Neural progenitor cell (in vitro differentiated cells): ENCODE data around the gene DEAF1. TPM values are rescaled to one million over a fixed set of nuclear protein-coding genes. Genes with fewer than 3 reads are reported as not detected.

Experiments used
- DNase-seq: peaks from one replicate; pipeline ENCODE4 v3.0.0-alpha.2; 2016; ENCODE audit warnings: low spot score
- H2AFZ ChIP-seq: fragments of 200-600 bp; sonication (generic); replicated peaks from 2 replicates; pipeline ENCODE4 v1.6.1; 2016; ENCODE audit warnings: antibody characterized with exemption
- H3F3A ChIP-seq: fragments of 200-600 bp; sonication (generic); 2 replicates; pipeline ENCODE4 v1.6.1; 2016; ENCODE audit warnings: antibody characterized with exemption, low read depth
- H3K27ac ChIP-seq: fragments of 200-600 bp; sonication (generic); 2 replicates; pipeline ENCODE4 v1.5.1; 2016; ENCODE audit warnings: mild to moderate bottlenecking
- H3K27me3 ChIP-seq: fragments of 200-600 bp; sonication (generic); 2 replicates; pipeline ENCODE4 v1.6.1; 2016; ENCODE audit warnings: mild to moderate bottlenecking, moderate library complexity
- H3K36me3 ChIP-seq: fragments of 200-600 bp; sonication (generic); 2 replicates; pipeline ENCODE4 v1.5.1; 2016
- H3K4me1 ChIP-seq: fragments of 200-600 bp; sonication (generic); 2 replicates; pipeline ENCODE4 v1.6.1; 2016; ENCODE audit warnings: mixed run types
- H3K4me2 ChIP-seq: fragments of 200-600 bp; sonication (generic); 2 replicates; pipeline ENCODE4 v1.6.1; 2016
- H3K4me3 ChIP-seq: fragments of 200-600 bp; sonication (generic); 2 replicates; pipeline ENCODE4 v1.5.1; 2016
- H3K79me2 ChIP-seq: fragments of 200-600 bp; sonication (generic); 2 replicates; pipeline ENCODE4 v1.6.1; 2016; ENCODE audit warnings: low read depth
- H3K9ac ChIP-seq: fragments of 200-600 bp; sonication (generic); 2 replicates; pipeline ENCODE4 v1.6.1; 2016
- H3K9me3 ChIP-seq: fragments of 200-600 bp; sonication (generic); 2 replicates; pipeline ENCODE4 v1.5.1; 2016; ENCODE audit warnings: low read depth
- H4K20me1 ChIP-seq: fragments of 200-600 bp; sonication (generic); 2 replicates; pipeline ENCODE4 v1.6.1; 2016; ENCODE audit warnings: low read depth
- H3K27ac Mint-ChIP-seq: 3 replicates; pipeline ENCODE4 v1.8.0; 2021; ENCODE audit warnings: mixed read lengths
- H3K27me3 Mint-ChIP-seq: 2 replicates; pipeline ENCODE4 v1.8.0; 2022; ENCODE audit warnings: low read depth, mild to moderate bottlenecking, inconsistent platforms, moderate library complexity, mixed read lengths; ENCODE audit not compliant: insufficient read depth
- H3K36me3 Mint-ChIP-seq: 3 replicates; pipeline ENCODE4 v1.8.0; 2021; ENCODE audit warnings: mixed read lengths
- H3K4me1 Mint-ChIP-seq: 3 replicates; pipeline ENCODE4 v1.8.0; 2021; ENCODE audit warnings: mixed read lengths
- H3K4me3 Mint-ChIP-seq: 3 replicates; pipeline ENCODE4 v1.8.0; 2021; ENCODE audit warnings: mild to moderate bottlenecking, moderate library complexity, mixed read lengths
- H3K9me3 Mint-ChIP-seq: 3 replicates; pipeline ENCODE4 v1.8.0; 2020; ENCODE audit warnings: mixed read lengths
- EZH2 ChIP-seq: fragments of 200-600 bp; sonication (generic); IDR thresholded peaks from 2 replicates; pipeline ENCODE4 v1.6.1; 2017; ENCODE audit warnings: antibody characterized with exemption, mild to moderate bottlenecking, moderate library complexity
- EZH2phosphoT487 ChIP-seq: fragments of 200-600 bp; sonication (generic); IDR thresholded peaks from 2 replicates; pipeline ENCODE4 v1.6.1; 2017; ENCODE audit warnings: antibody characterized with exemption
- total RNA-seq: library from RNA; depleted of rRNA; stranded (reverse); fragments of >200 nt; gene quantifications from 2 replicates; pipeline ENCODE4 v1.2.3, GENCODE V29; 2015; ENCODE audit warnings: low replicate concordance
- TF ChIP-seq, protein P1 (sequence below): fragments of 200-600 bp; sonication (generic); IDR thresholded peaks from 2 replicates; pipeline ENCODE4 v1.5.1; 2017; ENCODE audit warnings: antibody characterized with exemption, mild to moderate bottlenecking

The DEAF1 gene
- total RNA-seq, 1 donor from 2014 or later = 38.4 TPM

DNA sequence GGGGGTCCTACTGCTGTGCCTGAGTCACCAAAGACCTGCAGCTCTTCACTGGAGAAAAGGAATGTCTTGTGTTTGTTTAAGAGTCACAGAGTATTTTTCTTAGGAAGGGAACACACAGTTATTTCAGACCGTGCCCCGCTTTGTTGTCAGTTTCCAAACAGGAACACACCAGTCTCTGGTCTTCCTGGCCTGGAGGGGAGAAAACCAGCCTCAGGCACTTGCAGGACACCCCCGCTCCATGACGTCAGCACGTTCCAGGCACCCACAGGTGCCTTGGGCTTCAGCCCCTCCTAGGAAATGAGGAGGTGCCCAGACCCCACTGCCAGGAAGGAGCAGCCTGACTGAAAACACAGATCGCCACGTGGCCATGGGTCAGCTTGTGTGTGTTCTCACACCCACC, 5.4 kb downstream of the DEAF1 start:
- Histone ChIP-seq H3K36me3 (no peaks in the 10 kb centered on the region), H3F3A (no peaks in the 10 kb centered on the region), H3K27ac (no peak overlapping the region)

DNA sequence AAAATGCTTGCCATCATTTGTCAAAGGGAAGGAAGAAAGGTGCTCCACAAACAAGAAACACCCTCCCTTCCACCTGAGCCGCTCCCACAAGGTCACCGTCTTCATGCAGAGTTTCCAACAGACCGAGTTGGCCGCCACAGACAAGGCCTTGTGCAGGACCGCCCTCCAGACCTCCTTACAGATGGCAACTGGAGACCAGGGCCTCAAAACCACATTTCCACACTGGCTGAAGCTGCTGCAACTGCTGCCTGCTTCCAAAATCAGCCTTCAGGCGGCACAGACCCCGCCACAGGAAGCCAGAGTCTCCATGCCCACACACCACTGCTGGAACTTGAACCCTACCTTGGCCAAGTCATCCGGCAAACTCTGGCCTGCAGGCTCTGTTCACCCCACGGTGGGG, 6.3 kb downstream of the DEAF1 start:
- peaks cover 26% of the 10 kb centered on the region for H4K20me1 ChIP-seq
- no peaks in the 10 kb centered on the region for H3K9me3 ChIP-seq
- no peak for DNase-seq
- no peaks in the 10 kb centered on the region for H3K27me3 ChIP-seq
- H3F3A ChIP-seq = no peaks in the 10 kb centered on the region
- peaks cover 41% of the 10 kb centered on the region for H3K79me2 ChIP-seq
- Mint-ChIP-seq H3K27me3 (peaks cover 6% of the 10 kb centered on the region), H3K4me3 (no peak overlapping the region), H3K9me3 (peaks cover 2% of the 10 kb centered on the region), H3K4me1 (peaks cover 19% of the 10 kb centered on the region), H3K27ac (no peak overlapping the region), H3K36me3 (peaks cover 28% of the 10 kb centered on the region)
- no peak overlapping the region for H3K9ac ChIP-seq
- H3K36me3 ChIP-seq = peaks cover 3% of the 10 kb centered on the region
- no peak overlapping the region for H2AFZ ChIP-seq
- no peak overlapping the region for H3K4me2 ChIP-seq
- H3K4me3 ChIP-seq = no peak overlapping the region
- TF ChIP-seq, protein P1, sequence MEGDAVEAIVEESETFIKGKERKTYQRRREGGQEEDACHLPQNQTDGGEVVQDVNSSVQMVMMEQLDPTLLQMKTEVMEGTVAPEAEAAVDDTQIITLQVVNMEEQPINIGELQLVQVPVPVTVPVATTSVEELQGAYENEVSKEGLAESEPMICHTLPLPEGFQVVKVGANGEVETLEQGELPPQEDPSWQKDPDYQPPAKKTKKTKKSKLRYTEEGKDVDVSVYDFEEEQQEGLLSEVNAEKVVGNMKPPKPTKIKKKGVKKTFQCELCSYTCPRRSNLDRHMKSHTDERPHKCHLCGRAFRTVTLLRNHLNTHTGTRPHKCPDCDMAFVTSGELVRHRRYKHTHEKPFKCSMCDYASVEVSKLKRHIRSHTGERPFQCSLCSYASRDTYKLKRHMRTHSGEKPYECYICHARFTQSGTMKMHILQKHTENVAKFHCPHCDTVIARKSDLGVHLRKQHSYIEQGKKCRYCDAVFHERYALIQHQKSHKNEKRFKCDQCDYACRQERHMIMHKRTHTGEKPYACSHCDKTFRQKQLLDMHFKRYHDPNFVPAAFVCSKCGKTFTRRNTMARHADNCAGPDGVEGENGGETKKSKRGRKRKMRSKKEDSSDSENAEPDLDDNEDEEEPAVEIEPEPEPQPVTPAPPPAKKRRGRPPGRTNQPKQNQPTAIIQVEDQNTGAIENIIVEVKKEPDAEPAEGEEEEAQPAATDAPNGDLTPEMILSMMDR = no peak
- TF ChIP-seq EZH2phosphoT487 (no peak), EZH2 (no peak)
- peaks cover 9% of the 10 kb centered on the region for H3K4me1 ChIP-seq
- no peak overlapping the region for H3K27ac ChIP-seq

More for the DNA sequence above, 5.4 kb downstream of the DEAF1 start:
- Mint-ChIP-seq H3K4me1 (peaks cover 19% of the 10 kb centered on the region), H3K27ac (no peak overlapping the region), H3K4me3 (no peak overlapping the region), H3K9me3 (peaks cover 2% of the 10 kb centered on the region), H3K36me3 (peaks cover 22% of the 10 kb centered on the region), H3K27me3 (peaks cover 6% of the 10 kb centered on the region)
- Histone ChIP-seq H3K9me3 (no peaks in the 10 kb centered on the region), H3K4me2 (no peak overlapping the region), H3K9ac (no peak overlapping the region), H2AFZ (no peak overlapping the region), H3K79me2 (peaks cover 50% of the 10 kb centered on the region), H4K20me1 (peaks cover 30% of the 10 kb centered on the region), H3K4me3 (no peak overlapping the region), H3K4me1 (peaks cover 15% of the 10 kb centered on the region), H3K27me3 (no peaks in the 10 kb centered on the region)
- no peak for DNase-seq
- TF ChIP-seq EZH2 (no peak), EZH2phosphoT487 (no peak)
- TF ChIP-seq, protein P1 = no peak

DNA sequence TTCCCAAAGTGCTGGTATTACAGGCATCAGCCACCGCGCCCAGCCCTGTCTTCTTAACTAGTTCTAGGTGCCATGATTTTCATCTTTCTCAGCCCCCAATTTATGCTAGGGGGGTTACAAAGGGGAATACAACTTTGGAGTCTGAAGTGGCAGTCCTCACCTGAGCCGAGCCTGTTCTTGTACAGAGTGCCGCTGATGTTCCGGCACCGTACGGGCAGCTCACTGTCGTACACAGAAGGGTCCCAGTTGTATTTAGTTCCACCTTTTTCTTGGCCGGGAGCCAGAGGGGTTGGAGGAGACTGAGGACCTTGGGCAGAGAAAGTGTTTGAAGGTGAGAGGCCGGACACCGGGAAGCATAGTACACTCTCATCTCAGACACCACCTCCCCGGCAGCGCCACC, 7.3 kb downstream of the DEAF1 start:
- H3K27ac ChIP-seq = no peak overlapping the region
- no peaks in the 10 kb centered on the region for H3K9me3 ChIP-seq
- no peak overlapping the region for H3K27ac Mint-ChIP-seq
- H3K79me2 ChIP-seq = peaks cover 32% of the 10 kb centered on the region
- H3K9ac ChIP-seq = no peak overlapping the region
- no peak for DNase-seq
- H3K4me2 ChIP-seq = no peak overlapping the region
- H3K9me3 Mint-ChIP-seq = no peaks in the 10 kb centered on the region
- H3K4me1 ChIP-seq = no peaks in the 10 kb centered on the region
- no peak overlapping the region for H2AFZ ChIP-seq
- no peaks in the 10 kb centered on the region for H3K27me3 ChIP-seq
- peaks cover 6% of the 10 kb centered on the region for H3K27me3 Mint-ChIP-seq
- peaks cover 6% of the 10 kb centered on the region for H3K36me3 ChIP-seq
- H4K20me1 ChIP-seq = peaks cover 18% of the 10 kb centered on the region
- H3K36me3 Mint-ChIP-seq = peaks cover 36% of the 10 kb centered on the region
- TF ChIP-seq, protein P1 = no peak
- TF ChIP-seq EZH2 = no peak
- TF ChIP-seq EZH2phosphoT487 = no peak
- no peaks in the 10 kb centered on the region for H3F3A ChIP-seq
- peaks cover 11% of the 10 kb centered on the region for H3K4me1 Mint-ChIP-seq
- no peak overlapping the region for H3K4me3 ChIP-seq
- no peak overlapping the region for H3K4me3 Mint-ChIP-seq
